CD4-positive, alpha-beta T cell treated with Interleukin-6 at 100 ng/mL for 8 hours (primary cell): ENCODE results near the gene REXO1.

ENCODE experiments used
- DNase-seq: peaks from one replicate; pipeline ENCODE4 v3.0.0-alpha.2; 2020; ENCODE audit warnings: mixed read lengths, low spot score

The REXO1 gene

DNA sequence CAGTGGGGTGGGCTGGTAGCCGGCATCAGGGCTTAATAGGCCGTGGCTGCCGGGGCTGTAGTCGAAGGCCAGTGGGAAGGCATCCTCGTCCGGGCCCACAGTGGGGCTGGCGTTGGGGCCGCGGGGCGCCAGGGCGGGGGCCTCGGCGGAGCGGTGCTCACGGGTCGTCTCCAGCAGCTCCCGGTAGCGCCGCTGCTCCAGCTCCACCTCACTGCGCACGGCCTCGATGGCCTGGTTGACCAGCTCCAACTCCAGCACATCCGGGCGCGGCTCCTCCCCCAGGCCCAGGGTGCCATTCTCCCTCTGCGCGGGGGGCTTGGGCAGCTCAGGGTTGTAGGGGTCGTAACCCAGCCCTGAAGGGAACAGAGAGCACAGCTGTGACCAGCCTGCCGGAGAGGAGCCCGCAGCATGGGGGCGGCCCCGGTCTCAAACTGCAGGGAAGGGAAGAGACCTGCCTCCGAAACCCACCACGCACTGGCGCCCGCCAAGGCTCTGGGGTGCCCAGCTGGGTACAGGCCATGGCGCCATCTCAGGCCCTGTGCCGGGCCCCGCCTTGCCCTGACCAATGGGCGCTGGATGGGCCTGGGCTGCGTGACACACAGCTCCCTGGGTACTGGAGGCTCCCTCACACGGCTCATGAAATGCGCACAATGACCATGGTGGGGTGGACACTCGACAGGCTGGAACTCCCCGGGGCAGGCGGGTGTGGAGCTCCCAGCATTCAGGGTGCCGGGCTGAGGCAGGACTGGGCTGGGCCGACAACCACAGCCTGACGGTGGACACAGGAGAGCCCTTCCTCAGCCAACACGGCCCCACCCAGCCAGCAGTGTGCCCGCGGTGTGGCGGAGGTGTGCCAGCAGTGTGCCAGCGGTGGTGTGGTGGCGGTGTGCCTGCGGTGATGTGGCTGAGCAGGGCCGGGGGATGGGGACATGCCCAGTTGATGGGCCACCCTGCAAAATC, 19.7 kb downstream of the REXO1 start:
- DNase-seq, result no peak

DNA sequence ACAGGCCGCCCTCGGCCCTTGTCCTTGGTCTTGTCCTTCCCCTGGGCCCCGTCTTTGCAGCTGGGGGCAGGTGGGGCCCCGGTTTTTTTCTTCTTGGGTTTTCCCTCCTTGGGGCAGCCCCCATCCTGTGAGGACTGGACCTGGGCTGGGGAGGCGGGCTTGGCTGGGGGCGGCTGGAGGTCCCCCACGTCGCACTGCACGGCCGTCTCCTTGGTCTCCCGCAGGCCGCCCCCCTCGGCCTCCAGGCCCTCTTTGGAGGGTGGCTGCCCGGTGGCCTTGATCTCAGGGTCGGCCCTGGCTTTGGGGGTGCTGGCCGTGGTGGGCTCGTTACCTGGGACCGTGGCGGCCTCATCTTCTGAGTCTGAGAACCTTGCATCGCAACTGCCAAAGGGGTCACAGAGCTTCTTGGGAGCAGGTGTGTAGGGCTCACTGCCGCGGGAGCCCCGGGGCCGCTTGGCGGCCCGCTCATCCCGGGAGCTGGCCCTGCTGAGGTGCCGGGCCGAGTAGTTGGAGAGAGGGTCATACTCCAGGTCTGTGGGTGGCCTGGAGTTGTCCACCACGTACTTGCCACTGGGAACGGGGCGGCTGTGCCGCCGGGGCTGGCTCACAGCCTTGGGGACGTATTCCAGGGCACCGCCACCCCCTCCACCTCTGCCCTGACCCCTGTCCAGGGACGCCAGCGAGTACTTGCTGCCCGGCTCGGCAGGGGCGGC, 20.6 kb downstream of the REXO1 start:
- no peak for DNase-seq

DNA sequence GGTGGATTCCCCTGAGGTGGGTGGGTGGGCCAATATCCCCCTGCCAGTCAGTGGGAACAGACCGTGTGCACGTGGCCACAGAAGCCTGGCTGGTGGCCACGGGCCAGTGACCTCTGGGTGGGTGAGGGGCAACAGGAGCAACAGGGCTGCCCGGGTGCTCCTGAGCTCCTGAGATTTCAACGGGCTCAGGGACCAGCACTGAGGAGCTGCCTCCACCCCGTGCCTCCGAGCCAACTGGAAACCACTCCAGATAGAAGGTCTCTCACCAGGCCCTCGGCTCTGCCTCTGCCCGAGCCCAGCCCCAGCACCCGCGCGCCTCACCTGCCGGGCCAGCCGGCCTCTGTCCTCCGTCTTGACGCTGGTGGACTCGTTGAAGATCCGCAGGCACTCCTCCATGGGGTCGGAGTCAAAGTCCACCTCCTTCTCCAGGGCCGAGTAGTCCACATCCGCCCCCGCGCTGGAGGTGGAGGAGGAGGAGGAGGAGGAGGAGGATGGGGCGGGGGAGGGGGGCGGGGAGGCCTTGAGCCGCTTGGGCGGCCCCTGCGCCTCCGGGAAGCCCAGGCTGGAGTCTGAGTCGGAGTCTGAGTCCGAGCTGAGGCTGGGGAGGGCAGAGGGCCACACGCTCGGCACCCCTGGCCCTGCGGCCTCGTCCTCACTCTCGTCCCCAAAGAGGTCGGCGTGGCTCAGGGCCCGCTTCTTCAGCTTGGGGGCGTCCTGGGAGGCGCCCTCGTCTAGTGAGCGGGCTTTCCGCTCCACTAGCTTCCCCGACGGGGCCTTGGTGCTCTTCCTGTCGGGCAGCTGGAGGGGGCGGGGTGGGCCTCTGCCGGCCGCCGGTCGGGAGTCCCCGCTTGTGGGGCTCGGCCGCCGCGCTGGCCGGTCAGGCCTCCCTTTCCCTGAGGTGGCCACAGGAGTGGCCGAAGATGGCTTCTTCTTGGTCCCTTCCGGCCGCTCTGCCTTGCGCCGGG, 21.4 kb downstream of the REXO1 start:
- DNase-seq, result no peak

DNA sequence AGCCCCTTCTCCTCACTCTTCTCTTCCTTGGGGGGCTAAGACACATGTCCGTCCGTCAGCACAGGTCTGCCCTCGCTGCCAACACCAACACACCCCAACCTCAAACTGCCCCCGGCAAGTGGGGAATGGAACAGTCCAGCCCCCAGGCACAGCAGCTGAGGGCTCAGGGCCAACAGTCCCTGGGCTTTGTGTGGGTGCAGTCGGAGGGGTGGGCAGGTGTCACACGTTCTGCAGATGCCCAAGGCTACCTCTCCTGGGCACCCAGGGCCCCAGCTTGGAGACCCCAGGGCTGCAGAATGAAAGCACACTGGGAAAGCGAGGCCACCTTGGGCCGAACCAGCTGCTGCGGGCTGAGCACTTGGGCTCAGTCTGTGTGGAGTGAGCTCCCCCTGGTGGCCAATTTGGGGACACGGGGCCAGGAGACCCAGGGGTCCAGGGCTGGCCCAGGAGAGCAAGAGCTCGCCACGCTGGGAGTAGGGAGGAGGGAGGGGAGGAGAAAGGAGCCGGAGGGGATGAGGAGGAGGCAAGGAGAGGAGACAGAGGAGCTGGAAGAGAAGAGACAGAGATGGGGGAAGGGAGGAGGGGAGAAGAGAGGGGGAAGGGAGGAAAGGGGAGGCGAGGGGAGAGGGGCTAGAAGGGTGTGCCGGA, 22.2 kb downstream of the REXO1 start:
- DNase-seq, result peak; percentile 70

DNA sequence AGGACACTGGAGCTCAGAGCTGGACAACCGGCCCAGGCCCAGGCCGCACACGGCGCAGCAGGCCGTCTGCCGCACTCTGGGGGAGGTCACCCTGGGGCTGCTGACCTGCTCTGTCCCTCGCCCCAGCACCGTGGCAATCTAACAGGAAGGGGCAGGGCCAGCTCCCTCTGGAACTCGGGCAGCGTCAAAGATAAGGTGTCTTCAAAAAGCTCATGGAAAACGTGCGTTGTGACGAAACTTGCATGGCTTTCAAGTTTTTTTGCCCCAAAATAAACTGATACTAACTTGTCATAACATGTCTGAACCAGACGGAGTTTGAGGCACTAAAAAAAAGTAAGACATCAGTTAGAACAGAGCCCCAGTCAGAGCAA, 24.0 kb downstream of the REXO1 start:
- no peak for DNase-seq

DNA sequence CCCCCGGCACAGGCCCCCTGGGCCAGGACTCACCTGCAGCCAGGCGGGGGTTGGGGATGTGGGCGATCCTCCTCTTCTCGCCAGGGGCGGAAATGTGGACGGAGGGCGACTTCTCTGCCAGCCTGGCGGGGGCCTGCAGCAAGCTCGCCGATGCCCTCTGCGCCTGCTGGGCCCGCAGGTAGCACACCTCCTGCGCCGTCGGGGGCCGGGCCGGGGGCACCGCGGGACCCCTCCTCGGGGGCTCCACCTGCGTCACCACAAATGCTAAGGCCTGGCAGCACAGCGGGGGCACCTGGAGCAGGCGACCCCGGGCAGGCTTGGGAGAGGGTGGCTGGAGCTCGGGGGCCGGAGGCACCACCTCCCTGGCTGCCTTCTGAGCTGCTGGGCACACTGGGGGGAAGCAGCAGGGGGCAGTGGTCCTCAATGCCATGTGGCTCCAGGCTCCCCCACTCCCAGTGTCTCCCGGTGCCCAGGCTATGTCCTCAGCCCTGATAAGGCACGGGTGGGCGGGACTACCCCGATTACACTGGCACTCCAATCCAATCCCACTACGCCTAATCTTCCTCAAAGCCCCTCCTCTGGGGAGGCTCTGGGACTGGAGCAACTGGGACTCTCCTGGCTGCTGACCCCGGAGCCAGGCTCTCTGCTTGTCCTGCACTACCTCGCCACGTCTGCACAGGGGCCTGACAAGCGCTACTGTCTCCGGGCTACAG, 24.6 kb downstream of the REXO1 start:
- no peak for DNase-seq

DNA sequence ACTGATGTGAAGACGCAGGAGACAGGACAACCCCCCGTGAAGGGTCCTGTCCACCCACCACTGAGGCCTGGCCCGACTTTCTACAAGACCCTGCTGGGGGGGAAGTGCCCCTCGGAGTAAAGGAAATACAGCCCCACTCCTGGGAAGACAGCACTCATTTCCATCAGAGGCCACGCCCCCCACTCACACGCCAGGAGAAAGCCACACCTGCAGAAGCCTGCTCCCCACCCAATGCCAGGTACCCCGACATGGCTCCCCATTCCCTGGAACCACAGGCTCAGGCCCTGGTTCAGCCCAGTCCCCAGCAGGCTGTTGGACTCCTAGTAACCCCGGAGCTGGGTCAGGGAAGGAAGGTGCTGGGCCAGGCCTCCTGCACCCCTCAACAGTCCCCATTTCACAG, 25.3 kb downstream of the REXO1 start:
- no peak for DNase-seq

DNA sequence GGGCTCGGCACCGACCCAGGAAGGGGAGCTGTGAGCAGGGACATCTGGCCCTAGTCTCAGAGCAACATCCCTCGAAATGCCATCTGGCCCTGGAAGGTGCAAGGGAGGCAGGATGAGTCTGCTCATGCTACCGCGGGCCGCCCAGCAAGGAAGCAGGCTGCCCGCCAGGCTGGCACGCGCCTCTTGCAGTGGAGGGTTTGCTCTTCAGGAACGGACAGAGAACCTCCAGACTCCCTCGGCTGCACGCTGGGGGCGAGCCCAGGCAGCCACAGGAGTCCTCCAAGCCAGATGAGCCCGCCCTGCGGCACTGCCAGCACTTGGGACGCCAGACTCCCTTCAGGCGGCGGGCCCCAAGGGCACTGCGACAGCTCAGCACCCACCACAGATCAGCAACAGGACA, 26.1 kb downstream of the REXO1 start:
- no peak for DNase-seq

DNA sequence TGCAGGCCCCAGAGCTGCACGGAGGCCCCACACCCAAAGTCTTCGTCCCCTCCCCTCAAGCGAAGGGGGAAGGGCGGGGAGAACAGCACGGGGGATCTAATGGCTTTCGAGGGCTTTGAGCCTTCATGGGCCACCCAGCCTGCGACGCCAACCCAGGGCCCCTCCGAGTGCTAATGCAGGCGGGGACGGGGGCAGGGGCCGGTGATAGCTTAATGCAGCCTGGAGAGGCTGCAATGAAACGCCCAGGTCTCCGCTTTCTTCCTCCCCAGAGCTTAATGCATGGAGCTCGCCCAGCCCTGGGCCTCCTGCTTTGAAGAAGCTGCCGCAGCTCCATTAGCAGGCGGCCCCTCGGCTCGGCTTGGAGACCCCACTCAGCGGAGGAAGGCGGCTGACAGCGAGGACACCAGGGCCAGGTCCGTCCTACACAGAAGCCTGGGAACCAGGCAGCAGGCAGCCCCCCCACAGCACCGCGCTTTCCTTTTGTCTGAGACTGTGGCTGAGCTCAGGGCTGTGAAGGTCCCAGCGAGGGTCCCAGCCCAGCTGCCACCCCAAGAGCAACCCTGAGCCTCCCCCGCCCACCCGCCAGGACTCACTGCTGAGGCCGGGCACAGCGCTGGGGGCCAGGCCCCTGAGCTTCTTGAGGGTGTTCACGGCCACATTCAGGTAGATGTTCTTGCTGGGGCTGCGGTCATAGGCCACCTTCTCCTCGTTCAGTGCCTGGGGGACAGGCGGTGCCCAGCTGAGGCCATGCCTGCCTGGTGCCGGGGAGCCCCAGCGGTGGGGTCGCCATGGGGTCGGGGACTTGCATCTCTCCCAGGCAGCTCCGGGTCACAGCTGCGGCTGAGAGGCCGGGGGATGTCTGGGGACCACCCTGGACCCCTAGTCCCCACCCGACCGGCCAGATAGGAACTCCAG, 28.7 kb downstream of the REXO1 start:
- no peak for DNase-seq

DNA sequence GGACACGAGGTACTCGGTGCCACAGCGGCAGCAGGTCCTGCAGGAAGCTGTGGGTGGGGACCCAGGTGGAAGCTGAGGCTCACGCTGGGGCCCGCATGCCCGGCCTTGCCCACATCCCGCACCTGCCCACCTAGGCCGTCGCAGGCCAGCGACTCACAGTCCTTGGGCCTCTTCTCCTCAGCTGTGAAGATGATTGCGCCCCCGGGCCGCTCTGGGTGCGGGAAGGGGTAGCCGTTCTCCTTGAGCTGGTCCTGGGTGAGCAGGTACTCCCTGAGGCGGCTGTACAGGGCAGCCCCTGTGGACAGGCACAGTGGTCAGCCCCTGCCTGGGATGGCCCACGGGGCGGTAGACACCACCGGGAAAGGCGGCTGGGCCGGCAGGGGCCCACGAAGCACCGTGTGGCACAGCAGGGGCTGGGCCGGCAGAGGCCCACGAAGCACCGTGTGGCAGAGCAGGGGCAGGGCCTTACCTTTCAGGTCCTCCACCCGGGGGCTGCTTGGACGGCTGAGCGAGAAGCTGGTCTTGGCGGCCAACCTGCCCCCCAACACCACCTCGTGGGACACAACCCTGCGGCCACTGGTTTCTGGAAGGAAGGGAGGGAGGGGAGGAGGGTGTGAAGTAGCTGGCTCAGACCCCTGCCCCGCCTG, 29.6 kb downstream of the REXO1 start:
- DNase-seq, result no peak

DNA sequence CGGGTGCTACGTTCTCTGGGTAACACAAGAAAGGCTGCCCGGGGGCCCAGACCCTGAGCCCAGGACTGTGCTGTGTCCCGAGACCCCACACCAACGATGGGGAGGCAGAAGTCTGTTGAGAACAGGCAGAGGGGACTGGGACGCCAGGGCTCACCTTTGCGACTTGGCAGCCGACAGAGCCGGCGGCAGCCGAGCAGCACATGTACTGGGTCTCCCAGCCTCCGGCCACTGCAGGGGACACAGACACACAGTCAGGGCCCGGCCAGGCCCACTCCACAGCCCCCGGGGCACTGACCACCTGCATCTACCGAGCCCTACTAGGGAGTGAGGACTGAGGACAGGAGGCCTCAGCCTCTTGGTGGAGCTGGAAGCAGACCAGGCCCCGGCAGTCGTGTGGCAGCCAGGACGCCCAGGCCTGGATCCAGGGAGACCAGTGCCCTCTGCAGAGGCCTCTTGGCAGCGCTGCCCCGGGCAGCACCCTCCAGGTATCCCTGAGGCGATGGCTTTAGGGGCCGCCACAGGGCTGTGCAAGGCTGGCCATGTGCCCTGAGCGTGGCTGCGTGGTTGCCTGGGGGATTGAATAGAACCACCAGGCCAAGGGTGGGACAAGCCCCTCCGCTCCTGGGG, 30.6 kb downstream of the REXO1 start:
- DNase-seq, result no peak

DNA sequence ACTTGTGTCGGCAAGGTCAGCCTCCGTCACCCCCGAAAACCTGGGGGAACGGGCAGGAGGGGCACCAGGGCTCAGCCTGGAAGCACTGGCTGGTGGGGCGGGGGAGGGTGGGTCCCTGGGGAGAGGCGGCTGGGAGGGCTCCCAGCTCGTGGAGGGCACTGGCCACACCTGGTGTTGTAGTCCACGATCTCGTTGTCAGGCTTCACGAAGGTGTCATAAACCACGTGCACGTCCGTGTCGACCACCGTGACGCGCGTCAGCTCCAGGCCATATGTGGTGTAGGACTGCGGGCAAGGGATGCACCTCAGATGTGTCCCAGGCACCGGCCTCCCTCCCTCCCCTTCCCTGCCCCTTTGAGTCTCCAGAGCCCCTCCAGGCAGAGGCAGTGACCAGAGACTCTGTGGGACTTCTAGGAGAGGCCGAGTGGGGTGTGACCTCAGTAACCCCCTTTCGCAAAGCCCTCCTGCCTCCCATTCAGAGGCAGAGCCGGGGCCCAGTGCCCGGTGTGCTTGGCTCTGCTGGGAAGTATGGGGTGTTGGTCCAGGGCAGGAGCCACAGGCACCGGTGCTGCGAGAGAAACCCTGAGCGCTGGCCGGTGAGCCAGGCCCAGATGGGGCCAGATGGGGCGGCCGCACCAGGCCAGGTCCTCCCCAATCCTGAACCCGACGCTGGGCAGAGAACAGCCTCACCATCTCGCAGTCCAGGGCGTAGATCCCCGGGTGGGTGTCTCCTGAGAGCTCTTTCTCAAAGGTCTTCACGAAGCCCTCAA, 31.6 kb downstream of the REXO1 start:
- DNase-seq, result no peak

DNA sequence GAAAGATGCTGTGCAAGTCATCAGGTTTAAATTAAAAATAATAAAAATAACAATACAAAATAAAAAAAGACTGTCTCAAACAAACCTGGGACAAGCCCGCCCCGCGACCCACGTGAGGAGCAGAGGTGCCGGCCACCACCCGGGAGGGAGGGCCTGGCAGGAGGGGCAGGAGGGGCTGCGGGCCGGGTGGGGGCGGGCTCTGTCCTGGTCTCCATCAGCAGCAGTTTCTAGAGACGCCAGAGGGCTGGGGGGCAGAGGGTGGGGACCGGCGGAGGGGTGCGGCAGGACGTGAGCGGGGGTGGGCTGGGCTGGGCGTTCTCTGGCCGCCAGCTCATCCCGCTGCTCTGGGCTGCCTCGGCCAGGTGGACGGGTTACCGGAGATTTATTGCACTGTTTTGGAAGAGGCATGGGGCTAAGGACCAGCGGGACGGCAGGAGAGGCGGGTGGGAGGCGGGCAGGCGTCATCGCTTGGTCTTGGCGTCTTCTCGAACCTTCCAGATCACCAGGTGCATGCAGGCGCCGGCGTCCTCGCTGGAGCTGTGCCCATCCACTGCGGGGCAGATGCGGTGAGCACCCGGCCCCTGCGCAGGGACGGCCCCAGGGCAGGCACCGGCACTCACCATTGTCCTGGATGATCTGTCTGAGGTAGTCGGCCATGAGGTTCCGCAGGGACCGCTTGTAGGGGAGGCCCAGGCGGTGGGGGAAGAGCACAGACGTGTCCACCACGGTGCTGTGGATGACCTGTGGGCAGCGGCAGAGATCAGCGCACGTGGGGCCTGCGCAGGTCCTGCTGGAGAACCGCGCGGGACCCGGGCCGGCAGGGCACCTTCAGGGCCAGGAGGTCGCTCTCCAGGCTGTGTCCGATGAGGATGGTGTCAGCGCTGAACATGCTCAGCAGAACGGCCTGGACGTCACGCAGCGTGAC, 32.4 kb downstream of the REXO1 start:
- no peak for DNase-seq

DNA sequence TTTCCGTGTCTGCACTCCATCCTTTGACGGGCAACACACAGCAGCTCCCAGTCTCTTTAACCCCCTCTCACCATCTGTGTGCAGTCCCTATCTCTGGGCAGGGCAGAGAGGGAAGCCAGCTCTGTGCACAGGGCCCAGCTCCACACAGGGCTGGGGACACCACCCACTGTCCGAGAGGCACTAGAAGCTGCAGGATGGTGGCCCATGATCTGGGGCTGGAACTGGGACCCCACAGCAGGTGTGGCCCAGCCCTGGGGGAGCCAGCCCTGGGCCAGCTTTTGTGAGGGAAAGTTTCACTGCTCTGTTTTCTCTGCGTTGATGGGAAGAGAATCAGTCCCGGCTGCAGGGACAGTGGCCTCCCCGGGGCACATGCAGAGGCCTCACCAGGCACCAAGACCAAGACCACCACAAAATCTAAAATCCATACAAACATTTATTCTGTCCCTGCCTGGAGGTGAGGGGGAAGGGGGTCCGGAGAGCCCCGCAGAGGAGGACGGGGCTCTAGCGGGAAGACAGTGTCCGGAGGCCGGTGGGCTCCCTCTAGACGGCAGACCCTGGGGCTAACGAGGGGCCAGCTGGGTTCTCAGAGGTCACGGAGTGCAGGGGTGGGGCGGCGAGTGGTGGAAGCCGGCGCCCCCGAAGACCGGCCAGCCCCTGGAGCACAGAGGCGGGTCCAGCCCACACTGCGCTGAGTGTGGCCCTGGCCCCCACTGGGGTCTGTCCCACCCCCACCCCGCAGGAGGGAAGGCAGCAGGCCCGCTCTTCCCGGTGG, 33.3 kb downstream of the REXO1 start:
- DNase-seq, result no peak

DNA sequence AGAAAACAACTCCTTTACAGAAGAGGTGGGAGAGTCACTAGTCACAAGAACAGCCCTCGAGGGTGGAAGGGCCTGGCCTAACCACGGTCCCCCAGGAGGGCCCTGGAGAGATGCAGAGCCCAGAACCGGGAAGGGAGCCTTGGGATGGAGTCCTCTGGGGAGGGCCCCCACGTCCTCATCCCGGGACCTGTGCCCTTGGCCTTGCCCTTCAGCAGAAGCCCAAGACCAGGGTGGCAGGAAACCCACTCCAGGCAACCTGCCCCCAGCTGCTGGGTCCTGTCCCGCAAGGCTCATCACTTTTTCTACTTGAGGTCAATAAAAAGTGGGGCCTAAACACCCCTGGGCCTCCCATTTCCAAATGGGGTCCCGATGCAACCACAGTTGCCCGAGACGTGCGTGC, 33.9 kb downstream of the REXO1 start:
- no peak for DNase-seq
